Thoracic aorta (tissue), 2 donors: ENCODE results near the gene ZDHHC11B. TPM values are rescaled to one million over a fixed set of nuclear protein-coding genes. Genes with fewer than 3 reads are reported as not detected.

Experiments used
- ATAC-seq: fragments of 150-250 bp; one replicate; pipeline ENCODE4 v1.8.0; 2017; ENCODE audit warnings: low read depth; ENCODE audit not compliant: insufficient number of reproducible peaks, low FRiP score
- DNase-seq: peaks from one replicate; pipeline ENCODE4 v3.0.0-alpha.2; 2020; ENCODE audit warnings: low spot score
- H3K27ac ChIP-seq, 2 donors: fragments of 200-600 bp; sonication (generic); 1 replicate in 1 of 2; 2 replicates in 1 of 2; pipeline ENCODE4 v1.5.1; 2016; ENCODE audit warnings: mild to moderate bottlenecking in 2 of 2, moderate library complexity in 2 of 2
- H3K27me3 ChIP-seq: fragments of 200-600 bp; sonication (generic); replicated peaks from 2 replicates; pipeline ENCODE4 v1.6.0; 2016; ENCODE audit warnings: mild to moderate bottlenecking; ENCODE audit not compliant: insufficient read depth
- H3K36me3 ChIP-seq: fragments of 200-600 bp; sonication (generic); one replicate; pipeline ENCODE4 v1.5.1; 2016
- H3K4me1 ChIP-seq, 2 donors: fragments of 200-600 bp; sonication (generic); 1 replicate in 1 of 2; 2 replicates in 1 of 2; pipeline versions ENCODE4 v1.5.1 to v1.6.0; 2016; ENCODE audit warnings: low read depth in 2 of 2, mild to moderate bottlenecking in 1 of 2; ENCODE audit not compliant: control insufficient read depth in 1 of 2
- H3K4me3 ChIP-seq: fragments of 200-600 bp; sonication (generic); 2 replicates; pipeline ENCODE4 v1.5.1; 2016; ENCODE audit warnings: mild to moderate bottlenecking
- H3K9me3 ChIP-seq: fragments of 200-600 bp; sonication (generic); 2 replicates; pipeline ENCODE4 v1.5.1; 2016
- CTCF ChIP-seq: fragments of 200-600 bp; sonication (generic); IDR thresholded peaks from one replicate; pipeline ENCODE4 v1.5.1; 2019; ENCODE audit warnings: antibody characterized with exemption
- total RNA-seq, 2 donors: library from RNA; depleted of rRNA; stranded (reverse); fragments of >200 nt; gene quantifications; one replicate each; pipeline versions ENCODE4 v1.1.0 to v1.2.3, GENCODE V29; 2016

The ZDHHC11B gene
- total RNA-seq, 2 donors from 2014 or later = 1.8 to 8.7 TPM

DNA sequence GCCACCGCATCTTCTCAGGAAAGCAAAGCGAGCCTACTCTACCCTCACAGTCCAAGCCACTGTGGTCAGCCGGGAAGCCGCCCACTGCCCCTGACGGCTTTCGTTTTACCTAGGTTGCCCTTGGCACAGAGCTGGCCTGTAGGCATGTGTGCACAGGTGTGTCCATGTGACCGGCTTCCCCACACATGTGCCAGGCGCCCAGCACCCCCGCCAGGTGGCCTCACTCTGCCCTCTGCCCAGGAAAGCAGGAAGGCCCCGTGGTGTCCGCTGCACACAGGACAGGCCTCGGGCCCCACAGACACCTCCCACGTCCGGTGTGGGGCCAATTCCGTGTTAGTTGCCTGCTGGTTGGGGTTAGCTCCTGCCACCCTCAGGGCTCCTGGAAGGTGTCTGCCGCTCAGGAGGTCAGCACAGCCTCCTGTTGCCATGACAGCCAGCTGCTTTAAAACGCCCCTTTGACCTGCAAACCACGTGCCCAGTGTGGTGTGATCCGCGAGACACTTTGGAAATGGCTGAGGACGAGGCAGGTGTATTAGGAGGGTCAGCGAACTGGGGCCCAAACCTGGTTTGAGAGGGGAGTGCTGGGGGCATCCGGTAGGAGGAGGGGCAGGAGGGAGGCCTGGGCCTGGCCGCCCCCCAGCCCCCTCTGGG, 120.1 kb downstream of the ZDHHC11B start:
- Histone ChIP-seq H3K27me3 (no peaks in the 10 kb centered on the region), H3K36me3 (peaks cover 20% of the 10 kb centered on the region), H3K9me3 (no peaks in the 10 kb centered on the region), H3K4me3 (no peak overlapping the region), H3K27ac (no peak overlapping the region), H3K4me1 (no peaks in the 10 kb centered on the region)
- DNase-seq = no peak
- no peak for TF ChIP-seq CTCF
- no peak for ATAC-seq

- ATAC-seq = no peak
- DNase-seq = no peak
- TF ChIP-seq CTCF = no peak
- Histone ChIP-seq H3K27ac (no peak overlapping the region), H3K36me3 (peaks cover 20% of the 10 kb centered on the region), H3K27me3 (no peaks in the 10 kb centered on the region), H3K4me1 (no peaks in the 10 kb centered on the region), H3K9me3 (no peaks in the 10 kb centered on the region), H3K4me3 (no peak overlapping the region)
Observed at GRCh38 chr5:663436-664342, 120.8 kb downstream of the ZDHHC11B start.

DNA sequence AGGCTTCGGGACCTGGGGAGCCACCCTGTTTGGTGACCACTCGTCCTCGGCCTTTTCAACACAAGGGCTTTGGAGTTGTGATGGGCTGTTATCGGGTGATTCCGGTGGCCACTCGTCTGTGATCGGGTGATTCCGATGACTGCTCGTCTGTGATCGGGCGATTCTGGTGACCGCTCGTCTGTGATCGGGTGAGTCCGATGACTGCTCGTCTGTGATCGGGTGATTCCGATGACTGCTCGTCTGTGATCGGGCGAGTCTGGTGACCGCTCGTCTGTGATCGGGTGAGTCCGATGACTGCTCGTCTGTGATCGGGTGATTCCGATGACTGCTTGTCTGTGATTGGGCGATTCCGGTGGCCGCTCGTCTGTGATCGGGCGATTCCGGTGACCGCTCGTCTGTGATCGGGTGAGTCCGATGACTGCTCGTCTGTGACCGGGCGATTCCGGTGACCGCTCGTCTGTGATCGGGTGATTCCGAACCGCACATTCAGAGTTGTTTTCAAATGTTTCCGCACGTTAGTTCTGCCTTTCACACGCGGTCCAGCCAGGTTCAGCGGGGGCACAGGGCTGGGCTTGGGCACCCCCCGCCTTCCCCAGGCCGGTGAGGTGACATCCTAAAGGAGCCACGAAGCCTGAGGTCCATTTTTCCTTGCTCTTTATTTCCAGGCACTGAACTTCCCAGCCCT, 121.6 kb downstream of the ZDHHC11B start:
- DNase-seq (no peak), ATAC-seq (no peak)
- H3K4me1 ChIP-seq = no peaks in the 10 kb centered on the region
- no peaks in the 10 kb centered on the region for H3K27me3 ChIP-seq
- H3K27ac ChIP-seq = no peak overlapping the region
- no peak for TF ChIP-seq CTCF
- no peak overlapping the region for H3K4me3 ChIP-seq
- H3K9me3 ChIP-seq = no peaks in the 10 kb centered on the region
- peaks cover 24% of the 10 kb centered on the region for H3K36me3 ChIP-seq

GRCh38 chr5:661891-662750, 122.4 kb downstream of the ZDHHC11B start:
- no peaks in the 10 kb centered on the region for H3K9me3 ChIP-seq
- ATAC-seq (no peak), DNase-seq (no peak)
- TF ChIP-seq CTCF = no peak
- no peak overlapping the region for H3K4me3 ChIP-seq
- no peaks in the 10 kb centered on the region for H3K27me3 ChIP-seq
- peaks cover 27% of the 10 kb centered on the region for H3K36me3 ChIP-seq
- H3K27ac ChIP-seq = no peak overlapping the region
- H3K4me1 ChIP-seq = no peaks in the 10 kb centered on the region
